GM18499 (cell line): Measurements from ENCODE around the gene INO80C.
"Not testable (repeated sequence)": the region's sequence is repeated elsewhere in the genome, so short reads cannot be mapped to it uniquely, and the experiment has no call there.

ENCODE experiments used
- ATAC-seq: cut with Tn5 transposase; IDR thresholded peaks from one replicate; pipeline ENCODE4 v1.9.1; 2021; ENCODE audit warnings: moderate number of reproducible peaks; ENCODE audit not compliant: insufficient read depth, unreplicated experiment

Gene INO80C

GRCh38 chr18:35489913-35490490, 7.8 kb downstream of the INO80C start:
- no peak for ATAC-seq

GRCh38 chr18:35489281-35489680, 8.5 kb downstream of the INO80C start:
- ATAC-seq = not testable (repeated sequence)

- not testable (repeated sequence) for ATAC-seq
These were observed 9.4 kb downstream of the INO80C start for GRCh38 chr18:35488396-35488795.

- ATAC-seq = not testable (repeated sequence)
These were observed 10.2 kb downstream of the INO80C start for GRCh38 chr18:35487525-35487924.

- no peak for ATAC-seq
These were observed 11.9 kb downstream of the INO80C start for GRCh38 chr18:35485852-35486251.

GRCh38 chr18:35484034-35484433, 13.7 kb downstream of the INO80C start:
- ATAC-seq = peak; percentile 78

GRCh38 chr18:35481960-35482366, 15.8 kb downstream of the INO80C start:
- ATAC-seq = no peak

- no peak for ATAC-seq
These were observed 17.7 kb downstream of the INO80C start for GRCh38 chr18:35479911-35480586.

- ATAC-seq = no peak
These were observed 19.0 kb downstream of the INO80C start for GRCh38 chr18:35478520-35479435.

- no peak for ATAC-seq
These were observed 19.8 kb downstream of the INO80C start for GRCh38 chr18:35477974-35478373.

GRCh38 chr18:35477497-35477896, 20.3 kb downstream of the INO80C start:
- no peak for ATAC-seq

- no peak for ATAC-seq
These were observed 22.9 kb downstream of the INO80C start for GRCh38 chr18:35474884-35475283.

GRCh38 chr18:35473562-35473961, 24.2 kb downstream of the INO80C start:
- ATAC-seq = no peak

- no peak for ATAC-seq
These were observed 27.3 kb downstream of the INO80C start for GRCh38 chr18:35470435-35470834.

GRCh38 chr18:35469725-35470124, 28.0 kb downstream of the INO80C start:
- ATAC-seq = no peak

- no peak for ATAC-seq
These were observed 29.0 kb downstream of the INO80C start for GRCh38 chr18:35468711-35469110.

GRCh38 chr18:35467624-35468016, 30.1 kb downstream of the INO80C start:
- no peak for ATAC-seq

- ATAC-seq = no peak
These were observed 30.7 kb downstream of the INO80C start for GRCh38 chr18:35466815-35467623.

- no peak for ATAC-seq
These were observed 31.4 kb downstream of the INO80C start for GRCh38 chr18:35466334-35466733.

GRCh38 chr18:35465329-35465728, 32.4 kb downstream of the INO80C start:
- no peak for ATAC-seq
